Measurements from ENCODE around the gene USP31.

Gene USP31

GRCh38 chr16:23060458-23061320 is 88.6 kb downstream of the USP31 start:
- Histone ChIP-seq H3K4me3 (no peak overlapping the region), H3K27ac (no peak overlapping the region), H3K4me1 (no peaks in the 10 kb centered on the region), H3K36me3 (no peaks in the 10 kb centered on the region), H3K9me3 (no peaks in the 10 kb centered on the region), H3K27me3 (peaks cover 0 to 10% of the 10 kb centered on the region in 2 donors)
- peak; percentile 57 to 81 for TF ChIP-seq CTCF (IDR thresholded peaks at IDR 0.05)
- intact Hi-C loops (cut with DNase I; ENCODE audit: low total_unique reads): loop anchor here (10.0 kb wide), 1 partner anchor 386 kb away; no protein-coding TSS in a partner anchor
- DNase-seq: peak; percentile 79 to 80

GRCh38 chr16:23059433-23059832 is 89.8 kb downstream of the USP31 start:
- no peak for DNase-seq
- intact Hi-C loops (cut with DNase I; ENCODE audit: low total_unique reads): no loop called here
- TF ChIP-seq CTCF (IDR thresholded peaks at IDR 0.05): no peak
- H3K27me3 ChIP-seq: peaks cover 0 to 10% of the 10 kb centered on the region in 2 donors
- H3K9me3 ChIP-seq: no peaks in the 10 kb centered on the region
- H3K36me3 ChIP-seq: no peaks in the 10 kb centered on the region
- no peak overlapping the region for H3K4me3 ChIP-seq
- no peaks in the 10 kb centered on the region for H3K4me1 ChIP-seq
- no peak overlapping the region for H3K27ac ChIP-seq

GRCh38 chr16:23058576-23058975 is 90.7 kb downstream of the USP31 start:
- H3K27me3 ChIP-seq: peaks cover 0 to 10% of the 10 kb centered on the region in 2 donors
- no peak overlapping the region for H3K27ac ChIP-seq
- no peak overlapping the region for H3K4me3 ChIP-seq
- no peaks in the 10 kb centered on the region for H3K4me1 ChIP-seq
- no peaks in the 10 kb centered on the region for H3K9me3 ChIP-seq
- no peak for DNase-seq
- intact Hi-C loops (cut with DNase I; ENCODE audit: low total_unique reads): no loop called here
- H3K36me3 ChIP-seq: no peaks in the 10 kb centered on the region
- TF ChIP-seq CTCF (IDR thresholded peaks at IDR 0.05): no peak

- Histone ChIP-seq H3K27ac (no peak overlapping the region), H3K4me1 (no peaks in the 10 kb centered on the region), H3K36me3 (no peaks in the 10 kb centered on the region), H3K9me3 (no peaks in the 10 kb centered on the region), H3K27me3 (peaks cover 0 to 24% of the 10 kb centered on the region in 2 donors), H3K4me3 (no peak overlapping the region)
- intact Hi-C loops (cut with DNase I; ENCODE audit: low total_unique reads): no loop called here
- no peak for DNase-seq
- no peak for TF ChIP-seq CTCF (IDR thresholded peaks at IDR 0.05)
Observed at GRCh38 chr16:23057013-23057596, 92.1 kb downstream of the USP31 start.

- no peaks in the 10 kb centered on the region for H3K4me1 ChIP-seq
- peaks cover 0 to 35% of the 10 kb centered on the region in 2 donors for H3K27me3 ChIP-seq
- intact Hi-C loops (cut with DNase I; ENCODE audit: low total_unique reads): no loop called here
- H3K4me3 ChIP-seq: no peak overlapping the region
- no peak for TF ChIP-seq CTCF (IDR thresholded peaks at IDR 0.05)
- no peak overlapping the region for H3K27ac ChIP-seq
- no peaks in the 10 kb centered on the region for H3K36me3 ChIP-seq
- H3K9me3 ChIP-seq: no peaks in the 10 kb centered on the region
- DNase-seq: no peak
Observed at GRCh38 chr16:23055481-23055880, 93.8 kb downstream of the USP31 start.
